HG02763 (cell line): ENCODE data around the gene PPP1R2B.

Source experiments
- ATAC-seq: cut with Tn5 transposase; IDR thresholded peaks from one replicate; pipeline ENCODE4 v1.9.1; 2021; ENCODE audit warnings: mild to moderate bottlenecking, moderate library complexity; ENCODE audit not compliant: unreplicated experiment

Gene PPP1R2B

GRCh38 chr5:156871212-156871611 lies 21.1 kb downstream of the PPP1R2B start:
- no peak for ATAC-seq

- peak; percentile 93 for ATAC-seq
These were observed 29.7 kb downstream of the PPP1R2B start for GRCh38 chr5:156879665-156880285.

GRCh38 chr5:156883316-156883875 lies 33.3 kb downstream of the PPP1R2B start:
- no peak for ATAC-seq

- no peak for ATAC-seq
These were observed 38.4 kb downstream of the PPP1R2B start for GRCh38 chr5:156888520-156888919.

DNA sequence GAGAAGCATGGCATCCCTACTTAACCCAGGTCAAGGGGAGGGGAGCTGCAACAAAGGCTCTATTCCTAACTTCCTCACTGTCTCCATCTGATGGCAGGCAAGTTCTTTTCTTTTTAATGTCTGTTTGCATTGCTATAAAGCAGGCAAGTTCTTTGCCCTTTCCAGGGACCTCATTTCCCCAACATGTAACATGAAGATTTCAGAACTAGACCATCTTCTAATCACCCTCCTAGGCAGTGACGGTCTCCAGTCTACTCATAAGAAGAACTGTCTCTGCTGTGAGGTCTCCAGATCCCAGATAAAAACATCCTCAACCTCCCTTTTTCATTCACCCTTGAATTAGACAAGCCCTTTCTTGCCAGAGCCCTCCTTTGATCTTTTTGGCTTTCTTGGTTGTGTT lies 42.1 kb downstream of the PPP1R2B start:
- ATAC-seq, result no peak

DNA sequence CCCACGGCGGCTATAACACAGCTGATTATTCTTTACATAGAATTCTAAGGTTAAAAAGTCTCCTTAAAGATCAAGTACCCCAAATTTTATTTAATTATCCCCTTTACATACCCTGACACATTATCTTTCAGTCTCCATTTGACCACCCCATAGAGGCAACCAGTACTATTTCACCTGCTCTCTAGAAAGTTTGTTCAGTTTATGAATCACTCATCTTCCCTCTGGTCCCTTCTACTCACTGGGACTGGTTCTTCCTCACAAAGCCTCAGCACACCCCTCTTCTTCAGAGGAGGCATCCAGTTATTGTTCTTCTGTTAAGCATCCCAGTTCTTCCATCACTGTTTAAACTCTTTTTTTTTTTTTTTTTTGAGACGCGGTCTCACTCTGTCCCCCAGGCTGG lies 42.8 kb downstream of the PPP1R2B start:
- ATAC-seq, result no peak

GRCh38 chr5:156893517-156893916 lies 43.4 kb downstream of the PPP1R2B start:
- peak; percentile 61 for ATAC-seq

GRCh38 chr5:156896546-156896945 lies 46.5 kb downstream of the PPP1R2B start:
- no peak for ATAC-seq
